Measurements from ENCODE around the gene CACNA1A. TPM values are rescaled to one million over a fixed set of nuclear protein-coding genes. Genes with fewer than 3 reads are reported as not detected.

CACNA1A gene
- total RNA-seq, 1 donor from 2014 or later: 23.2 TPM

- H3K4me3 Mint-ChIP-seq: no peak overlapping the region
- no peak for DNase-seq (ENCODE audit: extremely low spot score, unreplicated experiment)
- no peak for TF ChIP-seq CTCF (conservative IDR thresholded peaks at IDR 0.05)
- no peaks in the 10 kb centered on the region for H3K9me3 Mint-ChIP-seq
- peaks cover 30% of the 10 kb centered on the region for H3K27me3 Mint-ChIP-seq
- no peaks in the 10 kb centered on the region for H3K36me3 Mint-ChIP-seq
- no peaks in the 10 kb centered on the region for H3K4me1 Mint-ChIP-seq (ENCODE audit: unreplicated experiment)
- H3K27ac Mint-ChIP-seq: no peak overlapping the region
Observed at GRCh38 chr19:13301627-13302334, 204.5 kb downstream of the CACNA1A start.

DNA sequence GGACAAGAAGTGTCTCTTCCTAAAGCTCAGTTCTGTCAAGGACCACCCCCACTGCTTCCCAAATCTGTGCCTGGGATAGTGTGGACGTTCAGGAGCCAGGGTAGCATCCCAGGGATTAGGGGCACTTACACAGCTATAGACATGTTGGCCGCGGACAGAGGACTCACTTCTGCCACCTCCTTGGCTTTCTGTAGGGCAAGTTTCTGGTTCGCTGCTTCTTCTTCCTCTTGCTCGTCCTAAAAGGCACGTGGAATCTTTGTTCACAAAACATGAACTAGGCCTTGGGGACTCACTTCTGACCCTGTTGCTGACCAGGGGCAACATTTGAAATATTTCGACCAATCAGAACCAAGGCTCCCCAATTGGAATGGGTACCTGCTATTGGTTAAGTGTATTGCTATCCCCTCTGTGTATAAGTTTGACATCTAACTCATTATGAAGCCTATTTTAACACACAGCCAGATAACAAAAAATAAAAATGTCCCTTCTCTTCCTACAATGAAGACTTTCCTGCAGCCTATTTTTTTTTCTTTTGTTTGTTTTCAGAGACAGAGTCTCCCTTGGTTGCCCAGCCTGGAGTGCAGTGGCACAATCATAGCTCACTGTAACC is 205.8 kb downstream of the CACNA1A start:
- Mint-ChIP-seq H3K27ac (peak overlapping the region; percentile 9), H3K4me3 (no peak overlapping the region), H3K36me3 (no peaks in the 10 kb centered on the region), H3K4me1 (ENCODE audit: unreplicated experiment) (no peaks in the 10 kb centered on the region), H3K27me3 (peaks cover 30% of the 10 kb centered on the region), H3K9me3 (no peaks in the 10 kb centered on the region)
- DNase-seq (ENCODE audit: extremely low spot score, unreplicated experiment): no peak
- TF ChIP-seq CTCF (conservative IDR thresholded peaks at IDR 0.05): no peak

DNA sequence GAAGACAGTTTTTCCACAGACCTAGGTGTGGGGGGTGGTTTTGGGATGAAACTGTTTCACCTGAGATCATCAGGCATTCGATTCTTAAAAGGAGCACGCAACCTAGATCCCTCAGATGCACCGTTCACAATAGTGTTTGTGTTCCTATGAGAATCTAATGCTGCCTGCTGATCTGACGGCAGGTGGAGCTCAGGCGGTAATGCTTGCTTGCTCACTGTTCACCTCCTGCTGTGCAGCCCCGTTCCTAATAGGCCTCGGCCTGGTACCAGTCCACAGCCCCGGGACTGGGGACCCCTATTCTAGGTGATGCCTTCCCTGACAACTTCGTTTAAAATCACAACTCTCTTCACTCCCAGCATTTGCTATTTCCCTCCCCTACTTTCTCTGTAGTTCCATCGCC is 206.4 kb downstream of the CACNA1A start:
- Mint-ChIP-seq H3K27ac (peak overlapping the region; percentile 9), H3K4me3 (no peak overlapping the region), H3K27me3 (peaks cover 30% of the 10 kb centered on the region), H3K4me1 (ENCODE audit: unreplicated experiment) (no peaks in the 10 kb centered on the region), H3K36me3 (no peaks in the 10 kb centered on the region), H3K9me3 (no peaks in the 10 kb centered on the region)
- no peak for DNase-seq (ENCODE audit: extremely low spot score, unreplicated experiment)
- no peak for TF ChIP-seq CTCF (conservative IDR thresholded peaks at IDR 0.05)

DNA sequence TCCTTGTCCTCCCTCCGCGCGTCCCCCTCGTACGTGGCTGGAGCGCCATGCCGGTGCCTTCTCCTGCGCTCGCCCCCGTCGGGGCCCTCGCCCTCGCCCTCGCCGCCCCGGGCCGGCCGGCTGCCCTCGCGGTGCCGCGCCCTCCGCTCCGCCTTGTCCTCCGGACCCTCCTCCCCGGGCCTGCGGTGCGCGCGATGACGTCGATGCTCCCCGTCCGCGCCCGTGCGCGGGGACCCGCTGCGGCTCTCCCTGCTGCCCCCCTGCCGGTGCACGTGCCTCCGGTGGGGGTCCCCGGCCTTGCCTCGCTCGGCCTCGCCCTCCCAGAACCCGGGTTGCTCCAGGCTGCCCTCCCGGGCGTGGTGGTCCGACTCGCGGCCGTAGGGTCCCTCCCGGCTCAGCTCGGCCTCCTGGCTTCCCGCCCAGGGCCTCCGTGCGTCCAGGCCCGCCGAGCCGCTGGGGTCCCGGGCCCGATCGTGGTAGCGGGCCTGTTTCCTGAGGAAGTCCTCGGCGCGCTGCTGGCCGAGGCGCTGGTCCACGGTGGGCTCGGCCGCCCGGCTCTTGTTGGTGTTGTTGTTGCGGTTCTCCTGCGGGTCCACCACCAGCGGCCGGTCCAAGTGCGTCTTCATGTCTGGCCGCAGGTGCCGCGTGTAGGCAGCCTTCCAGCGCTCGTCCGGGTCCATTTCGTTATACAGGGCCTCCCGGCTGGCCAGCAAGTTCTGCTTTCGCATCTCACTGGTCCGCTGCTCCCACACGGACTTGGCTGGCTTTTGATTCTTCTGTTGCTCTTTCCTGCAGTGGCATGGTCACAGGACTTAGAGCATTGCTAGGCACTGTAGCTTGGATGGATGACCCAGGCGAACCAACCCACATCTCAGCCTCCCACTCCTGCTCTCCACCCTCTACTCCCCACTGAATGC is 207.5 kb downstream of the CACNA1A start:
- TF ChIP-seq CTCF (conservative IDR thresholded peaks at IDR 0.05): no peak
- Mint-ChIP-seq H3K36me3 (no peaks in the 10 kb centered on the region), H3K9me3 (no peaks in the 10 kb centered on the region), H3K4me3 (no peak overlapping the region), H3K27me3 (peaks cover 30% of the 10 kb centered on the region), H3K27ac (no peak overlapping the region), H3K4me1 (ENCODE audit: unreplicated experiment) (no peaks in the 10 kb centered on the region)
- no peak for DNase-seq (ENCODE audit: extremely low spot score, unreplicated experiment)

DNA sequence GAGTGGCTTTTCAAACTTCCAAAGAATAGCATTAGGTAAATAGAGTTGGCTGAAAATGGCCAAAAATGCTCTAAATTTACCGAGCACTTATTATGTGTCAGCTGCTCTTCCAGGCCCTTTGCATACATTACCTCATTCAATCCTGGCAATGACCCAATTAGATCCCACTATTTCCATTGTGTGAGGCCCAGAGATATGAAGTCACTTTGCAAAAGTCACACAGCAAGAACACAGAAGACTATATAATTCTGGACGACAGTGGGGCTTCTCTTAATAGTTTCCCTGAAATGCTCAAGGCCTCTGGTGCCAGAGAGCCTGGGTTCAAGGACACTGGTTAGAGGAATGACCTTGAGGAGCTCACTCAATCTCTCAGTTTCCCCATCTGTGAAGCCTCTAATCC is 209.3 kb downstream of the CACNA1A start:
- no peak overlapping the region for H3K27ac Mint-ChIP-seq
- no peaks in the 10 kb centered on the region for H3K36me3 Mint-ChIP-seq
- no peaks in the 10 kb centered on the region for H3K4me1 Mint-ChIP-seq (ENCODE audit: unreplicated experiment)
- peaks cover 26% of the 10 kb centered on the region for H3K27me3 Mint-ChIP-seq
- no peak for DNase-seq (ENCODE audit: extremely low spot score, unreplicated experiment)
- no peaks in the 10 kb centered on the region for H3K9me3 Mint-ChIP-seq
- no peak for TF ChIP-seq CTCF (conservative IDR thresholded peaks at IDR 0.05)
- no peak overlapping the region for H3K4me3 Mint-ChIP-seq

Data from type B pancreatic cell (in vitro differentiated cells).